NT2/D1 (cell line): ENCODE measurements around the gene PHKB.

Experiments
- SUZ12 ChIP-seq: IDR thresholded peaks from 2 replicates; pipeline ENCODE4 v1.6.1; 2011; ENCODE audit not compliant: insufficient read length, insufficient read depth; ENCODE audit errors: extremely low read depth
- YY1 ChIP-seq: IDR thresholded peaks from 2 replicates; pipeline ENCODE4 v1.6.1; 2011; ENCODE audit not compliant: insufficient read length, insufficient read depth
- ZNF274 ChIP-seq: IDR thresholded peaks from 2 replicates; pipeline ENCODE4 v1.6.1; 2011; ENCODE audit warnings: mild to moderate bottlenecking, low read depth, low read length

- TF ChIP-seq SUZ12 (no peak), ZNF274 (no peak), YY1 (no peak)
Measured at GRCh38 chr16:47561286-47561685, 100.2 kb downstream of the PHKB start.
